ENCODE results near the gene TUBG2. TPM values are rescaled to one million over a fixed set of nuclear protein-coding genes. Genes with fewer than 3 reads are reported as not detected.

TUBG2 gene
- polyA plus RNA-seq, 1 donor: 16.2 TPM

GRCh38 chr17:42698736-42699414 is 39.8 kb downstream of the TUBG2 start:
- H3K4me1 ChIP-seq (ENCODE audit: control insufficient read depth, insufficient read depth, low read length): no peaks in the 10 kb centered on the region
- H3K9me3 ChIP-seq (ENCODE audit: control insufficient read depth, low read depth, low read length): no peaks in the 10 kb centered on the region
- peaks cover 59% of the 10 kb centered on the region for H3K36me3 ChIP-seq (ENCODE audit: control insufficient read depth, insufficient read depth, low read length)
- no peak overlapping the region for H3K27ac ChIP-seq (ENCODE audit: low read length)
- no peak overlapping the region for H3K4me3 ChIP-seq (ENCODE audit: low read length)
- no peak for DNase-seq
- no CpG with 5 or more reads among the region's 2 CpGs for WGBS (ENCODE audit: insufficient coverage, low lambda C conversion rate)
- H3K27me3 ChIP-seq (ENCODE audit: control insufficient read depth, insufficient read depth, low read length): no peaks in the 10 kb centered on the region

GRCh38 chr17:42699415-42699740 is 40.3 kb downstream of the TUBG2 start:
- H3K4me3 ChIP-seq (ENCODE audit: low read length): no peak overlapping the region
- H3K27ac ChIP-seq (ENCODE audit: low read length): no peak overlapping the region
- H3K9me3 ChIP-seq (ENCODE audit: control insufficient read depth, low read depth, low read length): no peaks in the 10 kb centered on the region
- peaks cover 64% of the 10 kb centered on the region for H3K36me3 ChIP-seq (ENCODE audit: control insufficient read depth, insufficient read depth, low read length)
- H3K27me3 ChIP-seq (ENCODE audit: control insufficient read depth, insufficient read depth, low read length): no peaks in the 10 kb centered on the region
- H3K4me1 ChIP-seq (ENCODE audit: control insufficient read depth, insufficient read depth, low read length): no peaks in the 10 kb centered on the region
- WGBS (ENCODE audit: insufficient coverage, low lambda C conversion rate): no CpG with 5 or more reads among the region's 4 CpGs
- no peak for DNase-seq

- Histone ChIP-seq H3K36me3 (ENCODE audit: control insufficient read depth, insufficient read depth, low read length) (peaks cover 70% of the 10 kb centered on the region), H3K27ac (ENCODE audit: low read length) (no peak overlapping the region)
- 67% methylated on average over 1 of the region's 10 CpGs for WGBS (ENCODE audit: insufficient coverage, low lambda C conversion rate)
Observed at GRCh38 chr17:42700586-42701289, 41.7 kb downstream of the TUBG2 start.

GRCh38 chr17:42702446-42702845 is 43.4 kb downstream of the TUBG2 start:
- Histone ChIP-seq H3K27me3 (ENCODE audit: control insufficient read depth, insufficient read depth, low read length) (no peaks in the 10 kb centered on the region), H3K4me3 (ENCODE audit: low read length) (no peak overlapping the region), H3K36me3 (ENCODE audit: control insufficient read depth, insufficient read depth, low read length) (peaks cover 83% of the 10 kb centered on the region), H3K27ac (ENCODE audit: low read length) (no peak overlapping the region), H3K9me3 (ENCODE audit: control insufficient read depth, low read depth, low read length) (no peaks in the 10 kb centered on the region), H3K4me1 (ENCODE audit: control insufficient read depth, insufficient read depth, low read length) (no peaks in the 10 kb centered on the region)
- no peak for DNase-seq
- WGBS (ENCODE audit: insufficient coverage, low lambda C conversion rate): no CpG with 5 or more reads among the region's 11 CpGs

More at GRCh38 chr17:42700586-42701289, 41.7 kb downstream of the TUBG2 start:
- no peaks in the 10 kb centered on the region for H3K27me3 ChIP-seq (ENCODE audit: control insufficient read depth, insufficient read depth, low read length)
- H3K4me1 ChIP-seq (ENCODE audit: control insufficient read depth, insufficient read depth, low read length): no peaks in the 10 kb centered on the region
- H3K9me3 ChIP-seq (ENCODE audit: control insufficient read depth, low read depth, low read length): no peaks in the 10 kb centered on the region
- DNase-seq: no peak
- no peak overlapping the region for H3K4me3 ChIP-seq (ENCODE audit: low read length)

- Histone ChIP-seq H3K27ac (ENCODE audit: low read length) (no peak overlapping the region), H3K36me3 (ENCODE audit: control insufficient read depth, insufficient read depth, low read length) (peaks cover 91% of the 10 kb centered on the region), H3K4me1 (ENCODE audit: control insufficient read depth, insufficient read depth, low read length) (no peaks in the 10 kb centered on the region), H3K4me3 (ENCODE audit: low read length) (no peak overlapping the region), H3K9me3 (ENCODE audit: control insufficient read depth, low read depth, low read length) (no peaks in the 10 kb centered on the region), H3K27me3 (ENCODE audit: control insufficient read depth, insufficient read depth, low read length) (no peaks in the 10 kb centered on the region)
- no peak for DNase-seq
- no CpG with 5 or more reads among the region's 5 CpGs for WGBS (ENCODE audit: insufficient coverage, low lambda C conversion rate)
Observed at GRCh38 chr17:42704490-42704836, 45.4 kb downstream of the TUBG2 start.

- H3K27me3 ChIP-seq (ENCODE audit: control insufficient read depth, insufficient read depth, low read length): no peaks in the 10 kb centered on the region
- no peak overlapping the region for H3K27ac ChIP-seq (ENCODE audit: low read length)
- no peak for DNase-seq
- H3K4me1 ChIP-seq (ENCODE audit: control insufficient read depth, insufficient read depth, low read length): no peaks in the 10 kb centered on the region
- peaks cover 94% of the 10 kb centered on the region for H3K36me3 ChIP-seq (ENCODE audit: control insufficient read depth, insufficient read depth, low read length)
- 100% methylated on average over 1 of the region's 8 CpGs for WGBS (ENCODE audit: insufficient coverage, low lambda C conversion rate)
- no peaks in the 10 kb centered on the region for H3K9me3 ChIP-seq (ENCODE audit: control insufficient read depth, low read depth, low read length)
- no peak overlapping the region for H3K4me3 ChIP-seq (ENCODE audit: low read length)
Observed at GRCh38 chr17:42704837-42705494, 45.9 kb downstream of the TUBG2 start.

- Histone ChIP-seq H3K4me3 (ENCODE audit: low read length) (no peak overlapping the region), H3K36me3 (ENCODE audit: control insufficient read depth, insufficient read depth, low read length) (peaks cover 90% of the 10 kb centered on the region), H3K27me3 (ENCODE audit: control insufficient read depth, insufficient read depth, low read length) (no peaks in the 10 kb centered on the region), H3K27ac (ENCODE audit: low read length) (no peak overlapping the region), H3K4me1 (ENCODE audit: control insufficient read depth, insufficient read depth, low read length) (no peaks in the 10 kb centered on the region), H3K9me3 (ENCODE audit: control insufficient read depth, low read depth, low read length) (no peaks in the 10 kb centered on the region)
- DNase-seq: no peak
- WGBS (ENCODE audit: insufficient coverage, low lambda C conversion rate): 94% methylated on average over 3 of the region's 5 CpGs
Observed at GRCh38 chr17:42706732-42707131, 47.6 kb downstream of the TUBG2 start.

GRCh38 chr17:42708588-42708987 is 49.5 kb downstream of the TUBG2 start:
- no peak overlapping the region for H3K27ac ChIP-seq (ENCODE audit: low read length)
- no peaks in the 10 kb centered on the region for H3K27me3 ChIP-seq (ENCODE audit: control insufficient read depth, insufficient read depth, low read length)
- no peaks in the 10 kb centered on the region for H3K9me3 ChIP-seq (ENCODE audit: control insufficient read depth, low read depth, low read length)
- no CpG with 5 or more reads among the region's 3 CpGs for WGBS (ENCODE audit: insufficient coverage, low lambda C conversion rate)
- H3K4me1 ChIP-seq (ENCODE audit: control insufficient read depth, insufficient read depth, low read length): no peaks in the 10 kb centered on the region
- H3K36me3 ChIP-seq (ENCODE audit: control insufficient read depth, insufficient read depth, low read length): peaks cover 84% of the 10 kb centered on the region
- no peak overlapping the region for H3K4me3 ChIP-seq (ENCODE audit: low read length)
- no peak for DNase-seq

- WGBS (ENCODE audit: insufficient coverage, low lambda C conversion rate): no CpG with 5 or more reads among the region's 2 CpGs
- no peak for DNase-seq
- Histone ChIP-seq H3K27ac (ENCODE audit: low read length) (no peak overlapping the region), H3K4me3 (ENCODE audit: low read length) (no peak overlapping the region), H3K9me3 (ENCODE audit: control insufficient read depth, low read depth, low read length) (no peaks in the 10 kb centered on the region), H3K27me3 (ENCODE audit: control insufficient read depth, insufficient read depth, low read length) (no peaks in the 10 kb centered on the region), H3K4me1 (ENCODE audit: control insufficient read depth, insufficient read depth, low read length) (no peaks in the 10 kb centered on the region), H3K36me3 (ENCODE audit: control insufficient read depth, insufficient read depth, low read length) (peaks cover 79% of the 10 kb centered on the region)
Observed at GRCh38 chr17:42709561-42709960, 50.5 kb downstream of the TUBG2 start.

Data from large intestine (tissue), 3 donors.